ENCODE results near the gene PTK7.

Gene PTK7

GRCh38 chr6:43075670-43076463 is at the start of gene PTK7:
TSS of gene PTK7 (plus strand) at chr6:43076314. CDS start at chr6:43076489, 175 bp downstream.
- Histone ChIP-seq H3K36me3 (peaks cover 19% of the 10 kb centered on the region), H3K4me1 (ENCODE audit: control insufficient read depth in 1 of 2, insufficient read depth in 1 of 2, low read depth in 1 of 2, low read length in 1 of 2) (peaks cover 10 to 12% of the 10 kb centered on the region in 2 experiments), H3K4me3 (ENCODE audit: low read depth in 1 of 2, low read length in 1 of 2) (peak within 1 kb of the TSS in 1 of 2 experiments; percentile 50), H3K27me3 (peaks cover 40% of the 10 kb centered on the region), H3K27ac (no peak within 1 kb of the TSS), H3K9me3 (no peaks in the 10 kb centered on the region)
- TF ChIP-seq, protein P1, sequence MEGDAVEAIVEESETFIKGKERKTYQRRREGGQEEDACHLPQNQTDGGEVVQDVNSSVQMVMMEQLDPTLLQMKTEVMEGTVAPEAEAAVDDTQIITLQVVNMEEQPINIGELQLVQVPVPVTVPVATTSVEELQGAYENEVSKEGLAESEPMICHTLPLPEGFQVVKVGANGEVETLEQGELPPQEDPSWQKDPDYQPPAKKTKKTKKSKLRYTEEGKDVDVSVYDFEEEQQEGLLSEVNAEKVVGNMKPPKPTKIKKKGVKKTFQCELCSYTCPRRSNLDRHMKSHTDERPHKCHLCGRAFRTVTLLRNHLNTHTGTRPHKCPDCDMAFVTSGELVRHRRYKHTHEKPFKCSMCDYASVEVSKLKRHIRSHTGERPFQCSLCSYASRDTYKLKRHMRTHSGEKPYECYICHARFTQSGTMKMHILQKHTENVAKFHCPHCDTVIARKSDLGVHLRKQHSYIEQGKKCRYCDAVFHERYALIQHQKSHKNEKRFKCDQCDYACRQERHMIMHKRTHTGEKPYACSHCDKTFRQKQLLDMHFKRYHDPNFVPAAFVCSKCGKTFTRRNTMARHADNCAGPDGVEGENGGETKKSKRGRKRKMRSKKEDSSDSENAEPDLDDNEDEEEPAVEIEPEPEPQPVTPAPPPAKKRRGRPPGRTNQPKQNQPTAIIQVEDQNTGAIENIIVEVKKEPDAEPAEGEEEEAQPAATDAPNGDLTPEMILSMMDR (IDR thresholded peaks at IDR 0.05): no peak

DNA sequence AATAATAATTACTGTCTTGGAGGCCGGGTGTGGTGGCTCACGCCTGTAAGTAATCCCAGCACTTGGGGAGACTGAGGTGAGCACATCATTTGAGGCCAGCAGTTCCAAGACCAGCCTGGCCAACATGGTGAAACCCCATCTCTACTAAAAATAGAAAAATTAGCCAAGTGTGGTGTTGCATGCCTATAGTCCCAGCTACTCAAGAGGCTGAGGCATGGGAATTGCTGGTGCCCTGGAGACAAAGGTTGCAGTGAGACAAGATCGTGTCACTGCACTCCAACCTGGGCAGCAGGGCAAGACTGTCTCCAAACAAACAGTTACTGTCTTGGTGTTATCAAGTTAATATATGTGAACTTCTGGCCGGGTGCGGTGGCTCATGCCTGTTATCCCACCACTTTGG is 49.7 kb upstream of the PTK7 start:
- Histone ChIP-seq H3K27ac (no peak overlapping the region), H3K9me3 (no peaks in the 10 kb centered on the region), H3K27me3 (no peaks in the 10 kb centered on the region), H3K36me3 (peaks cover 65% of the 10 kb centered on the region), H3K4me1 (ENCODE audit: control insufficient read depth in 1 of 2, insufficient read depth in 1 of 2, low read depth in 1 of 2, low read length in 1 of 2) (peaks cover 7 to 9% of the 10 kb centered on the region in 2 experiments), H3K4me3 (ENCODE audit: low read depth in 1 of 2, low read length in 1 of 2) (no peak overlapping the region)
- TF ChIP-seq, protein P1 (IDR thresholded peaks at IDR 0.05): no peak

- H3K9me3 ChIP-seq: no peaks in the 10 kb centered on the region
- H3K27ac ChIP-seq: no peak overlapping the region
- H3K36me3 ChIP-seq: peaks cover 81% of the 10 kb centered on the region
- TF ChIP-seq, protein P1 (IDR thresholded peaks at IDR 0.05): no peak
- H3K4me3 ChIP-seq (ENCODE audit: low read depth in 1 of 2, low read length in 1 of 2): no peak overlapping the region
- no peaks in the 10 kb centered on the region for H3K4me1 ChIP-seq (ENCODE audit: control insufficient read depth in 1 of 2, insufficient read depth in 1 of 2, low read depth in 1 of 2, low read length in 1 of 2)
- no peaks in the 10 kb centered on the region for H3K27me3 ChIP-seq
Measured at GRCh38 chr6:43029120-43029519, 47.0 kb upstream of the PTK7 start.

GRCh38 chr6:43032326-43032725 is 43.8 kb upstream of the PTK7 start:
- no peak overlapping the region for H3K4me3 ChIP-seq (ENCODE audit: low read depth in 1 of 2, low read length in 1 of 2)
- no peak overlapping the region for H3K27ac ChIP-seq
- no peaks in the 10 kb centered on the region for H3K9me3 ChIP-seq
- no peaks in the 10 kb centered on the region for H3K4me1 ChIP-seq (ENCODE audit: control insufficient read depth in 1 of 2, insufficient read depth in 1 of 2, low read depth in 1 of 2, low read length in 1 of 2)
- H3K36me3 ChIP-seq: peaks cover 85% of the 10 kb centered on the region
- no peaks in the 10 kb centered on the region for H3K27me3 ChIP-seq
- TF ChIP-seq, protein P1 (IDR thresholded peaks at IDR 0.05): no peak

GRCh38 chr6:43033496-43034189 is 42.5 kb upstream of the PTK7 start:
- peaks cover 85% of the 10 kb centered on the region for H3K36me3 ChIP-seq
- H3K4me3 ChIP-seq (ENCODE audit: low read depth in 1 of 2, low read length in 1 of 2): no peak overlapping the region
- H3K9me3 ChIP-seq: no peaks in the 10 kb centered on the region
- no peak overlapping the region for H3K27ac ChIP-seq
- TF ChIP-seq, protein P1 (IDR thresholded peaks at IDR 0.05): no peak
- no peaks in the 10 kb centered on the region for H3K27me3 ChIP-seq
- H3K4me1 ChIP-seq (ENCODE audit: control insufficient read depth in 1 of 2, insufficient read depth in 1 of 2, low read depth in 1 of 2, low read length in 1 of 2): no peaks in the 10 kb centered on the region

All from neutrophil (primary cell).